H1 (cell line): ENCODE results near the gene TMEM238.

Source experiments
- NRF1 ChIP-seq: IDR thresholded peaks from 2 replicates; pipeline ENCODE4 v1.6.1; 2011; ENCODE audit warnings: mild to moderate bottlenecking, low read depth, low read length, improper control_type of control experiment
- RAD21 ChIP-seq, 2 experiments: IDR thresholded peaks in 1 of 2; conservative IDR thresholded peaks in 1 of 2; 2 replicates each; pipeline ENCODE4 v1.6.1; 2011; ENCODE audit warnings: low read depth in 2 of 2, low read length in 2 of 2, improper control_type of control experiment in 1 of 2, inconsistent platforms in 1 of 2, mild to moderate bottlenecking in 1 of 2, moderate library complexity in 1 of 2
- SIN3A ChIP-seq, 2 experiments: IDR thresholded peaks in 1 of 2; conservative IDR thresholded peaks in 1 of 2; 2 replicates each; pipeline ENCODE4 v1.6.1; 2011 to 2012; ENCODE audit warnings: low read length in 2 of 2, improper control_type of control experiment in 1 of 2, low read depth in 1 of 2, mild to moderate bottlenecking in 1 of 2
- SP1 ChIP-seq: IDR thresholded peaks from 2 replicates; pipeline ENCODE4 v1.6.1; 2011; ENCODE audit warnings: low read depth, low read length
- SRF ChIP-seq: IDR thresholded peaks from 2 replicates; pipeline ENCODE4 v1.6.1; 2011; ENCODE audit warnings: mild to moderate bottlenecking, low read depth, low read length, moderate library complexity
- ZNF274 ChIP-seq: IDR thresholded peaks from 2 replicates; pipeline ENCODE4 v1.7.0; 2012; ENCODE audit warnings: low read length, borderline replicate concordance; ENCODE audit errors: extremely low read depth
- TF ChIP-seq, protein P1 (sequence below), 3 experiments: IDR thresholded peaks; 1 replicate in 2 of 3; 2 replicates in 1 of 3; pipeline versions ENCODE4 v1.5.1 to v1.6.1; 2011; ENCODE audit warnings: low read length in 3 of 3, mild to moderate bottlenecking in 3 of 3, inconsistent platforms in 2 of 3, low read depth in 1 of 3, moderate library complexity in 1 of 3; ENCODE audit not compliant: insufficient read depth in 1 of 3; ENCODE audit errors: control extremely low read depth in 1 of 3

DNA sequence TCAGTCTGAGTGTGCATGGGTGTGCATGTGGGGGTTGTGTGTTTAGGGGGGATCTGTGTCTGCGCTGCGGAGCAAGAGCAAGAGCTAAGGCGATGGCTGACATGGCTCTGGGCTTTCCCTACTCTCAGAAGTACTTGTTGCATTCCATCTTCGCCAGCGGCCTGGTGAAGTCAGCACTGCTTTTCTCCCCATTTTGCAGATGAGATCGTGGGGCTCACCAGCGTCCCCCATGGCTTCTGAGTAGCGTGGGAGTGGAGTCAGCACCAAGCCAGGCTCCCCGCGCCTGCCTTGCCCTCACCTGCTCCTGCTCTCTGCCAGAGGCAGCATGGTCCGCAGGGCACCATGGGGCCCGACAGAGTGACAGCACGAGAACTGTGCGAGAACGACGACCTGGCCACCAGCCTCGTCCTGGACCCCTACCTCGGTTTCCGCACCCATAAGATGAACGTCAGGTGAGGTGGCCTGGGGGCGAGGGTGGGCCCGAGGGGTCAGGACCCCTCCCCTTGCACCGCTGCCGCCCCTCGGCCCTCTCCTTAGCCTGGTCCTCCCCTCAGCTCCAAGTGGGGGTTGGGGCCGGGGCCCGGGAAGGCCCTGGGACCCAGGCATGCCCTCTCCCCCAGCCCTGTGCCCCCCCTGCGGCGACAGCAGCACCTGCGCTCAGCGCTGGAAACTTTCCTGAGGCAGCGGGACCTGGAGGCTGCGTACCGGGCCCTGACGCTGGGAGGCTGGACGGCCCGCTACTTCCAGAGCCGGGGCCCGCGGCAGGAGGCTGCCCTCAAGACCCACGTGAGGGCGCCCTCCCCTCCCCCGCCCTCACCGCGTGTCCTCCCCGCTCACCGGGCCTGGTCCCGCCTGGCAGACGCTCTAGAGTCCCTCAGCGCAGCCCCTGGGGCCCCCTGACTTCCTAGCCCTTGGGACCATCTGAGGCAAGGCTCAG, 42.2 kb downstream of the TMEM238 start:
- no peak for TF ChIP-seq SP1
- TF ChIP-seq, protein P1, sequence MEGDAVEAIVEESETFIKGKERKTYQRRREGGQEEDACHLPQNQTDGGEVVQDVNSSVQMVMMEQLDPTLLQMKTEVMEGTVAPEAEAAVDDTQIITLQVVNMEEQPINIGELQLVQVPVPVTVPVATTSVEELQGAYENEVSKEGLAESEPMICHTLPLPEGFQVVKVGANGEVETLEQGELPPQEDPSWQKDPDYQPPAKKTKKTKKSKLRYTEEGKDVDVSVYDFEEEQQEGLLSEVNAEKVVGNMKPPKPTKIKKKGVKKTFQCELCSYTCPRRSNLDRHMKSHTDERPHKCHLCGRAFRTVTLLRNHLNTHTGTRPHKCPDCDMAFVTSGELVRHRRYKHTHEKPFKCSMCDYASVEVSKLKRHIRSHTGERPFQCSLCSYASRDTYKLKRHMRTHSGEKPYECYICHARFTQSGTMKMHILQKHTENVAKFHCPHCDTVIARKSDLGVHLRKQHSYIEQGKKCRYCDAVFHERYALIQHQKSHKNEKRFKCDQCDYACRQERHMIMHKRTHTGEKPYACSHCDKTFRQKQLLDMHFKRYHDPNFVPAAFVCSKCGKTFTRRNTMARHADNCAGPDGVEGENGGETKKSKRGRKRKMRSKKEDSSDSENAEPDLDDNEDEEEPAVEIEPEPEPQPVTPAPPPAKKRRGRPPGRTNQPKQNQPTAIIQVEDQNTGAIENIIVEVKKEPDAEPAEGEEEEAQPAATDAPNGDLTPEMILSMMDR (IDR thresholded peaks at IDR 0.05; ENCODE audit: control extremely low read depth in 1 of 3, insufficient read depth in 1 of 3, low read depth in 1 of 3, low read length in 3 of 3), result no peak
- no peak for TF ChIP-seq NRF1
- no peak for TF ChIP-seq ZNF274
- TF ChIP-seq RAD21 (IDR thresholded peaks at IDR 0.05 in 1 of 2, conservative IDR thresholded peaks at IDR 0.05 in 1 of 2; ENCODE audit: low read depth in 2 of 2, low read length in 2 of 2), result no peak
- TF ChIP-seq SIN3A (conservative IDR thresholded peaks at IDR 0.05 in 1 of 2, IDR thresholded peaks at IDR 0.05 in 1 of 2; ENCODE audit: low read depth in 1 of 2, low read length in 2 of 2), result no peak
- TF ChIP-seq SRF, result no peak
